GM10248 (cell line): ENCODE data around the gene CARD14.

Experiments used
- CTCF ChIA-PET: fragments of 300-600 bp; sonication (Branson Sonifier 250); formaldehyde crosslinking; extraction: SDS; loops from one replicate; lab custom pipeline; 2021; ENCODE audit warnings: antibody characterized with exemption; lab: Yijun Ruan, JAX
- POLR2A ChIA-PET: fragments of 350-650 bp; sonication (Branson Sonifier 250); formaldehyde crosslinking; extraction: SDS; loops from one replicate; lab custom pipeline; 2020; ENCODE audit warnings: antibody characterized with exemption; lab: Yijun Ruan, JAX
- DNase-seq: peaks from one replicate; pipeline ENCODE4 v3.0.0; 2012; ENCODE audit errors: extremely low spot score
- CTCF ChIP-seq: IDR thresholded peaks from 2 replicates; pipeline ENCODE4 v1.5.1; 2012; ENCODE audit warnings: mild to moderate bottlenecking, low read depth; ENCODE audit errors: extremely low read depth, missing control alignments, control extremely low read depth

CARD14 gene

GRCh38 chr17:80184423-80184714 lies 14.5 kb downstream of the CARD14 start:
- ChIA-PET CTCF (interaction anchor here (1.0 to 1.3 kb wide), 3 partner anchors 8 to 13 kb away, joined by 3 to 4 read pairs (median 3); no protein-coding TSS in a partner anchor), POLR2A (no interaction called here)
- DNase-seq: no peak
- no peak for TF ChIP-seq CTCF

GRCh38 chr17:80185968-80186367 lies 16.1 kb downstream of the CARD14 start:
- DNase-seq: no peak
- ChIA-PET CTCF (interaction anchor here (3.1 kb wide), 1 partner anchor 10 kb away, joined by 9 read pairs; no protein-coding TSS in a partner anchor), POLR2A (no interaction called here)
- TF ChIP-seq CTCF: no peak

- DNase-seq: no peak
These were observed 17.3 kb downstream of the CARD14 start for GRCh38 chr17:80187090-80187489.

GRCh38 chr17:80187515-80187941 lies 17.7 kb downstream of the CARD14 start:
- no peak for DNase-seq
- CTCF ChIA-PET: interaction anchor here (3.1 kb wide), 1 partner anchor 9 kb away, joined by 9 read pairs; no protein-coding TSS in a partner anchor
- POLR2A ChIA-PET: no interaction called here
- TF ChIP-seq CTCF: no peak

More at GRCh38 chr17:80187090-80187489, 17.3 kb downstream of the CARD14 start:
- POLR2A ChIA-PET: no interaction called here
- CTCF ChIA-PET: interaction anchor here (3.1 kb wide), 1 partner anchor 9 kb away, joined by 9 read pairs; no protein-coding TSS in a partner anchor
- TF ChIP-seq CTCF: no peak

- CTCF ChIA-PET: interaction anchor here (0.9 to 1.9 kb wide), 3 partner anchors 88 to 171 kb away, joined by 3 to 5 read pairs (median 3); partner anchors contain the start of gene GAA
- DNase-seq: no peak
- POLR2A ChIA-PET: no interaction called here
- no peak for TF ChIP-seq CTCF
These were observed 19.8 kb downstream of the CARD14 start for GRCh38 chr17:80189611-80190010.

GRCh38 chr17:80190716-80191115 lies 20.9 kb downstream of the CARD14 start:
- TF ChIP-seq CTCF: no peak
- DNase-seq: no peak
- CTCF ChIA-PET: interaction anchor here (1.2 to 1.6 kb wide), 4 partner anchors 13 to 91 kb away, joined by 3 to 5 read pairs (median 3); no protein-coding TSS in a partner anchor
- POLR2A ChIA-PET: interaction anchor here (1.0 kb wide), 1 partner anchor 10 kb away, joined by 7 read pairs; no protein-coding TSS in a partner anchor
